Measurements from ENCODE around the gene RIN3.

DNA sequence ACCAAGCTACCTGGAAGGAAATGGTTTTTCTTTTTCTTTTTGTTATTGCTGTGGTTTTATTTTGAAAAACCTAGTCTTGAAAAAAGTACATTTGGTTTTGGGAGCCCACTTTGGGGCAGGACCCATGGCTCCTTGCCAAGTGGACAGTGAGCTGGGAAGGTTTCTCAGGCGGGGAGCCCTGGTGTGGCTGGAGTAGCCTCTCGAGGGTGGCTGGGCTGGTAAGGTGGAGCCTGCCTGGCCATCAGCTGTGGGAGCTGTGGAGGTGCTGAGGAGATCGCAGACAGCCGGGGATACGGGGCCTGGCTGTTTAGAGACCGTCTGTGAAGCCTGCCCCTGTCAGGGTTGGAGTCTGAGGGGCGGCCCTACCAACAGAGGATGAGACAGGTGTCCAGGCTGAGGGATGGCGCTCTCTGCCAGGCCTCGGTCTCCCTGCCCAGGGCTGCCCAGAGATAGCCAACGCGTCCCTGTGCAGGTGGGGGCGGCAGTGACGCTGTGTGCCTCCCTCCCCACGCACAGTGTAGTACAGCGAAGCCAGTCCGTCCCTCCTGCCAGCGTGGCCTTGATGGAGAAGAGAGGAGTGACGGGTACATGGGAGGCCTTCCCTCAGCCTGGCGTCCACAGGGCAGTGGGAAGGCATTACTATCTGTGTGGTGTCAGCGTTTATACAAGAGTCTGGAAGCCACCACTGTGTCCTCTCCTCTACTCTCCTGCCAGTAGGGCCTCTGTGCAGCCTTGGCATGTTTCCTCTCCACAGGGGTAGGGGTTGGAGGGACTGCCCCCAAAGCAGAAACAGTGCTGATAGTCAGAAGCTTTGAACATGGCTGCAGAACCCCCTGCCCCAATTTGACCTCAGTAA is 5.9 kb downstream of the RIN3 start:
- TF ChIP-seq, protein P1, sequence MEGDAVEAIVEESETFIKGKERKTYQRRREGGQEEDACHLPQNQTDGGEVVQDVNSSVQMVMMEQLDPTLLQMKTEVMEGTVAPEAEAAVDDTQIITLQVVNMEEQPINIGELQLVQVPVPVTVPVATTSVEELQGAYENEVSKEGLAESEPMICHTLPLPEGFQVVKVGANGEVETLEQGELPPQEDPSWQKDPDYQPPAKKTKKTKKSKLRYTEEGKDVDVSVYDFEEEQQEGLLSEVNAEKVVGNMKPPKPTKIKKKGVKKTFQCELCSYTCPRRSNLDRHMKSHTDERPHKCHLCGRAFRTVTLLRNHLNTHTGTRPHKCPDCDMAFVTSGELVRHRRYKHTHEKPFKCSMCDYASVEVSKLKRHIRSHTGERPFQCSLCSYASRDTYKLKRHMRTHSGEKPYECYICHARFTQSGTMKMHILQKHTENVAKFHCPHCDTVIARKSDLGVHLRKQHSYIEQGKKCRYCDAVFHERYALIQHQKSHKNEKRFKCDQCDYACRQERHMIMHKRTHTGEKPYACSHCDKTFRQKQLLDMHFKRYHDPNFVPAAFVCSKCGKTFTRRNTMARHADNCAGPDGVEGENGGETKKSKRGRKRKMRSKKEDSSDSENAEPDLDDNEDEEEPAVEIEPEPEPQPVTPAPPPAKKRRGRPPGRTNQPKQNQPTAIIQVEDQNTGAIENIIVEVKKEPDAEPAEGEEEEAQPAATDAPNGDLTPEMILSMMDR (conservative IDR thresholded peaks at IDR 0.05 in 1 of 2, IDR thresholded peaks at IDR 0.05 in 1 of 2; ENCODE audit: extremely low read depth in 1 of 2, insufficient read depth in 1 of 2, low read depth in 1 of 2, low read length in 2 of 2): no peak
- no peak for TF ChIP-seq EZH2 (IDR thresholded peaks at IDR 0.05; ENCODE audit: borderline replicate concordance, low read length)
